SK-N-SH (cell line): ENCODE measurements around the gene INTS14.

Experiments used
- CTCF ChIP-seq: fragments of 200-600 bp; sonication (generic); IDR thresholded peaks from 2 replicates; pipeline ENCODE4 v1.6.1; 2017; ENCODE audit warnings: antibody characterized with exemption, mild to moderate bottlenecking, moderate library complexity
- MAX ChIP-seq: IDR thresholded peaks from 2 replicates; pipeline ENCODE4 v1.4.0; 2012; ENCODE audit warnings: low read depth
- POLR2AphosphoS5 ChIP-seq: IDR thresholded peaks from 2 replicates; pipeline ENCODE4 v1.6.1; 2012; ENCODE audit warnings: low read depth, low read length
- RAD21 ChIP-seq: IDR thresholded peaks from 2 replicates; pipeline ENCODE4 v1.6.1; 2012; ENCODE audit warnings: mild to moderate bottlenecking, low read length
- RCOR1 ChIP-seq: fragments of 150-350 bp; IDR thresholded peaks from 2 replicates; pipeline ENCODE4 v1.6.1; 2017; ENCODE audit warnings: antibody characterized with exemption, low read length

GRCh38 chr15:65533057-65533756 is 77.7 kb downstream of the INTS14 start:
- TF ChIP-seq CTCF: no peak
- TF ChIP-seq RCOR1: no peak
- no peak for TF ChIP-seq POLR2AphosphoS5
- no peak for TF ChIP-seq MAX
- TF ChIP-seq RAD21: no peak
